HG03175 (cell line): Measurements from ENCODE around the gene MRPL9.
"Not testable (repeated sequence)": the region's sequence is repeated elsewhere in the genome, so short reads cannot be mapped to it uniquely, and the experiment has no call there.

ENCODE experiments used
- ATAC-seq: cut with Tn5 transposase; IDR thresholded peaks from one replicate; pipeline ENCODE4 v1.9.1; 2021; ENCODE audit warnings: mild to moderate bottlenecking, moderate library complexity; ENCODE audit not compliant: unreplicated experiment

MRPL9 gene

DNA sequence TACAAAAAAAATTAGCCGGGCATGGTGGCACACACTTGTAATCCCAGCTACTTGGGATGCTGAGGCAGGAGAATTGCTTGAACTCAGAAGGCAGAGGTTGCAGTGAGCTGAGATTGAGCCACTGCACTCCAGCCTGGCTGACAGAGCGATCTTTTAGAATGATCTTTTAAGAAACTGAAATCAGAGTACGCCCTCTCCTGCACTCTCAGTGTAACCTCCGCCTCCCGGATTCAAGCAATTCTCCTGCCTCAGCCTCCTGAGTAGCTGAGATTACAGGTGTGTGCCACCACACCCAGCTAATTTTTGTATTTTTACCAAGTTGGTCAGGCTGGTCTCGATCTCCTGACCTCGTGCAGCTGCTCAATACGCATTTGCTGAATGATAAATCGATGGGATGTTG lies 29.3 kb downstream of the MRPL9 start:
- ATAC-seq, result not testable (repeated sequence)

DNA sequence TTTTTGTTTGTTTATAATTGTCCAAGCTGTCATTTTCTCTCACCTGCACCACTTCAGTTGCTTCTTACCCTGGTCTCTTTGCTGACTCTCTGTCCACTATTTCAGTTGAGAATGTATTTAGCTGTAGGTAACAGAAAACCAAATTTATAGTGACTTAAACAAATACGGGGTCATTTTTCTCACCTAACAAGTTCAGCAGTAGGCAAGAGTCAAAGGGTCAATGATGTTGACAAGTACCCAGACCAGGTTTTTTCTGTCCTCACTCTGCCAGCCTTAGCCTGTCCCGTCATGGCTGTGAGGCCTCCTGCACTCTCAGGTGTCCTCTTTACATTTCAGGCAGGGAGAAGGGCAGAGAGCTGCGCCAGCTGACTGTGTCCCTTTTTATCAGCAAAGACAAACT lies 30.2 kb downstream of the MRPL9 start:
- ATAC-seq, result no peak

DNA sequence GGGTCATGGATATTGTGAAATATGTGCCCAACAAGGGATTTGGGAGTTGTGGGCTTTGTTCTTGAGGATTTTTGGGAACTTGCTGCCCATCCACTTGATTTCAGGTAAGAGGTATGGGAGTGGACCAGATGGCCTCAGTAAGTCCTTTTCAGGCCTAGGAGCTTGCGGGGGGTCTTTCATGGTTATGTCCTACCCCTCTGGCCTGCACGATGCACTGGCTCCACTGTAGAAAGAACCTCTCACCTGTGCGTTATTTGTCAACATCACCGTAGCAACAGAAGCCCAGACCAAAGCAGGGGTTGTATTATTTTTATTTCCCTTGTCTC lies 33.4 kb downstream of the MRPL9 start:
- no peak for ATAC-seq

DNA sequence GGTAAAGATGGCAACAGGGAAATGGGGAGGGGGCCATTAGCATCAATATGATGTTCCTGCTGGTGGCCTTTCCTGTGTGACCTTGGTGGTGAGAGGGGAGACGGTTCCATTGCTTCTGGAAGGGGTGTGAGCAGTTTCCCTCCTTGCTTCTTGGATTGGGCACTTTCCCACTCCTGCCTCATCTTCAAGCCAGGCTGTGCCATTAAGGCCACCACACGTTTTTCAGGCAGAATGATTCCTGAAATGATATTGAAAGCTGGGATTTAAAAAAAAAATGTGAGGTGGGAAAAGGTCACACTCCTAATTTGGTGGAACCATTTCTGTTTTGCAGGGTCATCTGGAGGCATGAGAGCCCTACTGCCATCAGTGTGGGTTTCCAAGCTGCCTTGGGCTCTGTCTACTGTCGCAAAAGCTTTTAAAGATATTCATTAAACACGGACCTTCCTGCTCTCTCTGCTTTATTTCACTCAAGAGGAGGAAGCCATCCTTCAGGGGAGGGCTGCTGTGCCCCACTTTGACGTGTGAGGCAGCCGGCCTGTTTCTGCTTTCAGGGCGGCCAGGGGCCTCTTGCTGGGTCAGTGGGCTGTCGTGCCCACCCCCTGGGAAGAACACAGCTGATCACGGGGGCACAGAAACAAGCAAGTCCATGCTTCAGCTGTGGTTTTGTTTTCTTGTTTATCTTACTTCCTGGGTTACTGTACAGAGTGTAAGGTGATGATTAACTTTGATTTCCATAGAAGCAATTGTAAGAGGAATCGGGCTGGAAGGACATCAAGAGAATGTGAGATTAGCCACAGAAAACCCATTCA lies 33.9 kb downstream of the MRPL9 start:
- ATAC-seq, result no peak

DNA sequence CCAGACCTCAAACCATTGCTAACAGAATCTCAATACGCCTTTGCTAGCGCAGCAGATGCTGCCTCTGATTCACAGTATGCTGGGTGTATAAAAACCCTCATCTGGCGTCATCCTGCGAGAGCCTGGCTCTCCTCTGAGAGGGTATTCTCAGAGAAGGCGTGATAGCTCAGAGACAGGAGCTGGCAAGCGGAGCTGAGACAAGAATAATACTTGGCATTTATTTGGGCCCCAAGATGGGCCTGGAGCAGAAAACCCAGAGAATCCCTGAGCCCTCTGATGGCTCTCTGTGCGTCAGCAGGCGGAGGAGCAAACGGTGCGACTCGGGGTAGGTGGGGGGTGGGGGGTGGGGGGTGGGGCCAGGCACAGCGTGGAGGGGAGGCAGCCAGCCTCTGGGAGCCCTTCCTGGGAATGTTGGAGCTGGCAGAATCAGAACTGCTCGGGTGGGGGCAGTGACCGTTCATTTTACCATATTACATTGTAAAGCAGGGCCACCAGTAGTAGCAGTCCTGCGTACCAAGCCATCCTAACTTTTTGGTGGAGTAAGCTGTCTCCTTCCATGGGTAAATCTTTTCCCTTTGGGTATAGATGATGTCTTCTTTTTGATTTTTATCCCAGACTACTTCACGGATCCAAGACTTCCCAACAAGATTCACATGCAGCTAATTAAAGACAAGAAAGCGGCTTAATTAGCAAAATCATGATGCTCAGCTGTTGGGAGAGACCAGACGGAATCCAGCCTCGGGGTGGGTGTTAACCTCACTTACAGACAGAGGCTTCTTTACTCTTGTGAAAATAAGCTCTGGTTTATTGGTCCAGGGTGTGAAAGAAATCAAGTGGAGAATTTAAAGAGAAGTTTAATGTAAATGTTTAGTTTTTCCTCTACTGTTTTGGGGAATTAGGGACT lies 34.9 kb downstream of the MRPL9 start:
- ATAC-seq, result no peak

DNA sequence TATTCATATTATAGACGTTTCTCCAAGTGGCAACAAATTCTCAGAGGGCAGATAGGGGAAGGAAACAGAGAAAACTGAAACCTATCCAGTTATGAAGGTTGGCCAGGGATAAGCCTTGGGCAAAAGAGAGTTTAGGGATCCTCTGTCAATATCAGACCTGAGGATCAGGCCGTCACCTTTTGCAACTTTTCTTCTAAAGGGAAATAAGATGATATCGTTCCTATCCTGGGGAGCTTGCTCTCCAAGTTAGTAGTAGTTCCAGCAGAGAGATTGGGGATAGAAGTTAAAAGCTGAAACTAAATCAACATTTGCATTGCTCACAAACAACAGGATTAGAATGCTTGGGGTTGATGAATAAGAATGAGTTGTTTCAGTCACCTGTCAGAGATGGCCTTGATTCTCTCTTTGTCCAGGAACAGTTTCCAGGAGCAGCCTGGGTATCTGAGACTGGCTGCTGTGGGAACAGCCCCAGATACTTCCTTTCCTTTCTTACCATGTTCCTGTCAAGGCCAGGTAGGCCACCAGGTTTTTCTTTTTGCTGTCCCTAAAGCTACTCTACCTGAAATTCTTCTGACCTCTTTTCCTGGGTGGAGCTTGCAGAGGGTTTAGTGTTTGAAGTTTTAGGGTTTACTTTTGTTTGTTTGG lies 39.4 kb downstream of the MRPL9 start:
- no peak for ATAC-seq

DNA sequence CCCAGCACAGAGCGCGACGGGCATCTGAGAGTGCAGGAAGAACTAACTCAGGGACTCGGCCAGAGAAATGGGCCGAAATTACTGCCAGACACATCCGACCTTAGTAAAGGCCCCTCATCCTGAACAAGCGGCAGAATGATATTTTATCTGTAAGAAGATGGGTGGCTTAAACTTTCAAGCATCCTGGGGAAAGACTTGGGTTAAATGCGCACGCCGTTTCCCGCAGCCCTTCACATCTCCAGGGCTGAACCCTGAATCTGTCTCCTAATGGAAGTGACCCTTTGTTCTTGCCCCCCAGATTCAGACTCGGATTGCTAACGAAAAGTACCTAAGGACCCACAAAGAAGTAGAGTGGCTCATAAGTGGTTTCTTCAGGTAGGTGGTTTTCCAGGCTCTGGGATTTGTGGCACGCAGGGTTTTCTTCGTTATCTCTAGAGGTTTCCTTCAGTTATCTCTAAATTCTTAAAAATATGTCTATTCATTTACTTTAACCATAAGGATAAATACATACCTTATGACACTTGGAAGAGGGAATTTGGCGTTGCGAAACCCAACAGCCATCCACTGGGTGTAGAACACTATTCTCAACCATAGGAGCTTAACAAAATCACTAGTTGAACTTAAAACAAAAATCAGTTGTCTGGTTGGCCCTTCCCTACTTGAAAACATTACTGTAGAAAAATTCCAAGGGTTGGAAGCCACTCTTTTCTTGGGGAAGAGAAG lies 41.3 kb downstream of the MRPL9 start:
- no peak for ATAC-seq

DNA sequence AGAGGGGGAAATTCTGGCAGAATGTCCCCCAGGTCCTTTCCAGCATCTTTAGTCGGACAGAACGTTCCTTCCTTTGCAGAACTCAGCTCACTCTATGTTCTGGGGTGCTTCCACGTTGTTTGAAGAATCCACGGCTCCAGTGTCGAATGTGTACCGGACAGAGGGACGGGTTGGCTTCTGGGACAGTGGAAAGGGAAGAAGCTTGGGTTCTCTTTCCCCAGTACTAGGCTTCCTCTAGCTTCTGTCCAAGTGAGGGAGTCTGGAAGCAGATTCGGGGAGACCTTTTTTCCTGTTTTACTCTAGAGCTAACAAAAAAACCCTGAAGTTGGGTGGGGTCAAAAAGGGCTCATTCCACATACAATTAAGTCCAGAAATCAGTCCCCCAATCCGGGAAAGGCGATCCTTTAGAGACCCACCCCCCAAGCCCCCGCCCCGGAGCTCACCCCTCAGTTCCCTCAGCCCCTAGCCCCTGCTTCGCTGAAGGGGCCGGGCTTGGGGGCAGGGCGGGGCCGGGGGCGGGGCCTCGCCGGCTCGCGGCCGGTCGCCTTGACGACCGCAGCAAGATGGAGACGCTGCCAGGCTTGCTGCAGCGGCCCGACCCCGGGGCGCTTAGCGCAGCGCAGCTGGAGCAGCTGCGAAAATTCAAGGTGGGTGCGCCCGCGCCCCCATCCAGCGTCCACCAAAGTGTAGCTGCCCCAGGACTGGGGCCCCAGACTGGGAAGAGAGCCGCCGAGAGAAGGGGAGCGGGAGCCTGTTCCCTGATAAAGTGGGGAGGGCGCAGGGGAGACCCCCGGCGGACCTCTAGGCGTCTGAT lies 42.1 kb downstream of the MRPL9 start, which contains the start of gene RIIAD1:
RIIAD1 (plus strand) TSS at position 549 of the 814 bp plus-strand sequence; CDS start at position 564, 15 bp downstream.
- peak; percentile 56 for ATAC-seq

DNA sequence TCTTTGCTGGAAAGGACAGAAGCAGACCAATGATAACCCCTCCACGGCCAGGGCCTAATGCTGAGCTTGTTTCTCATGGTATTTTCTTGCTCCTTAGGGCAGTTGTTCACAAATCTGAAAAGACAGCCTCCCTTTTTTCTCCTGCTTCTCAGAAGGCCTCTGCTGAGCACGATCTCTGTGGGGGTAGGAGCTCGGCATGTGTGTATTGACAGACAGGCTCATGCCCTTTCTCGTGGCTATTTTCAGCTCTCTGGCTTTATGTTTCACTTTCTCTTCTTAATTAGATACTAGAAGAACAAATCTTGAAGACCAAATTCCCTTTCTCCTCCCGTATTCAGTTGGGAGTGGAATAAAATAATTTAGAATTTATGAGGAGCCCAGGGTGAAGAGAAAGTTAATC lies 42.7 kb downstream of the MRPL9 start:
- peak; percentile 52 for ATAC-seq

DNA sequence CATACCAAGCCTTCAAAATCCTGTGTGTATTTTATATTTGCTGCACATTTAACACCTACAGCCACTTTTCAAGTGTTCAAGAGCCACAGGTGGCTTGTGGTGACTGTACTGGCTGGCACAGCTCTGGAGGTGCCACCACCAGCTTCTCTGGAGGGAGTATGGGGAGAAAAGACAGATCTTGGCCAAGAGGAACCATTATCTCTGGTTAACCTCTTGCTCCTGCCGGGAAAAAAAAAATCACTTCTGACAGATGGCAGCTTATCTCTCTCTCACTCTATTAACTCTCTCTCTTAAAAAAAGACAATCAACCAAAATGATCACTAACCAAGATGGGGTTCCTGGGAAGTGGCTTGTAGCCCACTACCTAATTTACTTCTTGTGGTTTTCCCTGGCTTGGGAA lies 43.2 kb downstream of the MRPL9 start:
- no peak for ATAC-seq

DNA sequence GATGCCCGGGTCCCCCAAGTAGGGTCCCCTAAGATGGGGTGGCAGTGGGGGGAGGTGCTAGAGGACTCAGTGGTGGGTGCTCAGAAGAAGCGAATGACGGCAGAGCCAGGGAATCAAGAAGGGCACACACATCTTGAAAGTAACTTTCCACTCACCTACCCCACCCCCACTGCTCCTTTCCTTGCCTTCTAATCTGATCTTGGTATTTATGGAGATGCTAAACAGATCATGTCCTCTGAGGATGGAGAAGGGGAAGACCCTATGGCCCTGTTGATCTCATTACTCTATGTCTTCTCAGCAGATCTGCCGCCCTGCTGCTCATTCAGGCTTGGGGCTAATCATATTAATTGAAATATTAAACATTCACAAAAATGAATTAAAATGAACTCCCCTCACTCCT lies 44.6 kb downstream of the MRPL9 start:
- no peak for ATAC-seq

DNA sequence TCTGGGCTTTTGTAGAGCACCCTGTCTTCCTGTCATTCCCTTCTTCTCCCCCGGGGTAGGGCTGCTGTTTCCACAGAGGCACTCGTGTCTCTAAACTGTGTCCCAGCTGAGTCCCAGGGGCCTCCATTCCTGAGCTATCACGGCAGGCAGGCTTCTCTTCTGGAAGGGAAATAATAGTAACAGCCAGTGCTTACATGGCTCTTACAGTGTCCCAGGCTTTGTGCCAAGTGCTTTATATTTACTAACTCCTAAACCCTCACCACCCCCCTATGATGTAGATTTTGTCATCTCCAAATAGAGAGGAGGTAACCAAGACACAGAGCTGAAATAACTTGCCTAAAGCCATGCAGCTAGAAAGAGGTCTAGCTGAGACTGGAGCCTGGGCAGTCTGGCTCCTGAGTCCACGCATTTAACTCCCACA lies 45.3 kb downstream of the MRPL9 start:
- ATAC-seq, result no peak

DNA sequence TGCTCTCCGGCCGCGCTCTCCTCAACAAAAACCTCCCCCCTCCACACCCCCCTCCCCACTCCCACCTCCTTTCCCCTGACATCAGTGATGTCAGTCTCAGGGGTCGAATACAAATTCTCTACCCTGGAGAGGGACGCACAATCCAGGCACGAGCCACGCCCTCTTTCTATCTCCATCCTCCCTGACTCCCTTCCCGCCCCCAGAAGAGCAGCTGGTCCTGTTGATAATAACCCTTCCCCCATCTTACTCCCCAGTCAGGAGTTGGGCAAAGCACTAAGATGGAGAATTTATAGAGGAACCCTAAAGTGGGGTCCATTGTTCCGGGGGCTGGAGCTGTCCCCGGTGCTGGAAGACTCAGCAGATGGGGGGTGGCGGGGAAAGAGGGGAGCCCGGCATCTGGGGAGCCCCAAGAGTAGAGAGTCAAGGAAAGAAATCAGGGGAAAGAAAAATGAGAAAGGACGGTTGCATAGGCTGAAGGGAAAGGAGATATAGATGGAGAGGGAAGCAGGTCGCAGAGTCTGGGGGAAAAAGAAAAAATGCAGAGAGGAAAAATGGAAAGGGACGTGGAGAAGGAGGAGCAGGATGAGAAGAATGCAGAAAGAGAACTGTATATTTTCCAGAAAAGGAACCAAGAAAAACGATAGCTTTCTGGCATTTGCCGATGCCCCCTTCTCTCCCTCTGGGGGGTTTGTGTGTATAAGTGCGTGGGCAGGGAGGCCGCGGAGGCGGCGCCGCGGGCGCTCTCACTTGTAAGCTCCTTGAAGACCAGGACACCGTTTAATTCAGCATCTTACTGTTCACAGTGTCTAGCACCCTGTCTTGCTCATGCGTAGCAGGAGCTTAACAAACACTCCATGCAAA lies 46.3 kb downstream of the MRPL9 start, which contains the start of gene CELF3:
CELF3 (minus strand) TSS at position 33 of the 861 bp plus-strand sequence. CDS start 783 bp downstream, outside the sequence.
- no peak for ATAC-seq

DNA sequence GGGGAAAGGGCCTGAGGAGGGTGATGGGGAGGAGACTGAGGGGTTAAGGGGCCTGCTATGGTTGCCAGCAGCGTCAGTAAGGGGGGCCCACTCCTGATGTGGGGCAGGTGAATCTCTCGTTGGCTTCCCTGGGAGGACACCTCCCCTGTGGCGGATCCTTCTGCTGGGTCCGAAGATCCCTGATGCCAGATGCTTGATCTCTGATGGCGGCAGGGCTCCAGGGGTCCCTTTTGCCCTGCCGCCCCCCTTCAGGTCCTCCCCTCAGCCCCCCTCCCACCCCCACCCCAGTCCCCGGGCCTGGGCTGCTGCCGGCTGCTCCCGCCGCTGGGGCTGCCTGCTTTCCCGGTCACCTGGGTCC lies 46.9 kb downstream of the MRPL9 start:
- ATAC-seq, result no peak

DNA sequence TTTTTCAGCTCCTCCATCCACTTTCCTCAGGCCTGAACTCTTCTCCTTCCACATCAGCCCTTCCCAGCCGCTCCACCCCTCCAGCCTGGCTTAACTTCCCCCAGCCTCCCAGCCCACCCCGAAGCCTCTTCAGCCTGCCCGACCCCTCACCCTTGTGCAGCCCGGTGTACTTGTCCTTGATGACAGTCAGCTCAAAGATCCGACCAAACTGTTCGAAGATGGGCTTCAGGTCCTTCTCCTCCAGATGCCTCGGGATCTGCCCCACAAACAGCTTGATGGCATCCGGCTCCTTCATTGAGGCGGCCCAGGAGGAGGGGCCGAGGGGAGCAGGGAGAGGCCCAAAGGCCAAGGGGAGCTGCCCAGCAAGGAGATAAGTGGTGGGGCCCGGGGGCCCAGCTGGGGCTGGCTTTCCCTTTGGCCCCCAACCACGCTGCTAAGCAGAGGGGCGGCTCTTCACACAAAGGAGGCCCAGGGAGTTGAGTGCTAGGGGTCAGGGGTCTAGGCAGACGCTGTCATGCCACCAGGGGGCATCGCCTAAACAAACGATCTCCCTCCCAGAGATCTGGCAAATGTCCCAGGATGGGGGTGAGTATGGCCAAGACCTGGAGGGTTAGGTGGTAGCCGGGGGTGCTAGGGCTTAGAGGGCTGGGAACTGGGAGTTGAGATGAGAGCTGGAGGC lies 47.4 kb downstream of the MRPL9 start:
- no peak for ATAC-seq

DNA sequence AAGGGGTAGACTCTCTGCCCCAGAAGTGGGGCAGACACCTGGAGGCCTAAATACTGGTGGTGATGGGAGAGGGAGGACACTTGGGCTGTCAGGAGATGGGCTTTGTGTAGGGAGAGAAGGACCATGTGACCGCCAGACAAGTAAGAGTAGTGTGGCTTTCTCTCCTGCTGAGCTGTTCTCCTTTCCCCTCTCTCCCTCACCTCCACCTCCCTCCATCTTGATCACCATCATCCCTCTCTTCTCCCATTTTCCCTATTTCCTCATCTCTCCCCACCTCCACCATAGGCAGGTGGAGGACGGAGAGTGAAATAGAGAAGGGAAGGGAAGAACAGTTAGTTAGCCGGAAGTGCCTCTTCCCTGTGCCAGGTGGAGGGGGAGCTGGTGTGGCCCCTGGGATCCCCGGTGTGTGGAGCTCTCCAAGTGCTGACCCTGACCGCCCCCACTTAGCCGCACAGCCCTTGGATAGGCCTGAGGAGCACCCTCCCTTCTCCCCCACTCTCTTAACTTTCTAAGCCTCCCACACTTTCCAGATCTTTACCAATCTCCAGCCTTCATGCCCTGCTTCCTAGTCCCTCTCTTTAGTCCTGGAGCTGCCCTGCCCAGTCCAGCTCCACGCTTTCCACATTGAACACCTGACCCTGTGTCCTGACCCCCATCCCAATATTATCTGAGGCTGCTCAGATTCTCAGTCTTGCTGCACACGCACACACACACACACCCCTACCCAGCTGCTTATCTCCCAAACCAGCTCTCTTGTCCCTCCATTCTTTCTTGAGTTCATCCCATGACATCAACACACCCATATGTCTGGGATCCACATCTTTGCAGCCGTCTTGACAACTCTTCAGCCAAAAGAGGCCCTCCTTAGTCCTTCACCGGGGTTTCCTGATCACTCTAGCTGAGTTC lies 48.2 kb downstream of the MRPL9 start:
- ATAC-seq, result no peak

DNA sequence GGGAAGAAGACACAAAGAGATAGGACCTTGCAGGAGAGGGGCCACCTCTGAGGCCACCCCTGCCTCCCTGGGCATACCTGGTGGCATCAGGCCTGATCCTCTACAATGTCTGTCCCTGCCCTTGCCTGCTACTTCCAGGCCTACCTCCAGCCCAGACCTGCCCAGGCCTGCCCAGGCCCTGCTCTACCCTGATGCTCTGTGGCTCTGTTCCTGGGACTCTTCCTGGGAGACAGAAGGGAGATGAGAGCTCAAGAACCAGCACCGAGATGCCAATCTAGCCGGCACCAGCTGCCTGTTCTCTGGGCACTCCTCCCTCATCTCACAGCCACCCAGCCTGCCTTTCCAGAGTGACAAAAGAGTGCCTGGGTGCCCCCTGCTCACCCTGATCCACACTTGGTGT lies 49.4 kb downstream of the MRPL9 start:
- no peak for ATAC-seq
